Measurements from ENCODE around the gene MIPOL1.

Gene MIPOL1

GRCh38 chr14:37590428-37591139 lies 392.8 kb downstream of the MIPOL1 start:
- TF ChIP-seq GATA3 (IDR thresholded peaks at IDR 0.05; ENCODE audit: low read depth, low read length) (no peak), GATA2 (IDR thresholded peaks at IDR 0.05; ENCODE audit: low read depth, low read length) (no peak)

GRCh38 chr14:37591311-37591940 lies 393.7 kb downstream of the MIPOL1 start:
- TF ChIP-seq GATA2 (IDR thresholded peaks at IDR 0.05; ENCODE audit: low read depth, low read length) (no peak), GATA3 (IDR thresholded peaks at IDR 0.05; ENCODE audit: low read depth, low read length) (no peak)

- TF ChIP-seq GATA3 (IDR thresholded peaks at IDR 0.05; ENCODE audit: low read depth, low read length) (no peak), GATA2 (IDR thresholded peaks at IDR 0.05; ENCODE audit: low read depth, low read length) (no peak)
These were observed 394.3 kb downstream of the MIPOL1 start for GRCh38 chr14:37591941-37592481.

- TF ChIP-seq GATA2 (IDR thresholded peaks at IDR 0.05; ENCODE audit: low read depth, low read length), result no peak
- no peak for TF ChIP-seq GATA3 (IDR thresholded peaks at IDR 0.05; ENCODE audit: low read depth, low read length)
These were observed 395.0 kb downstream of the MIPOL1 start for GRCh38 chr14:37592482-37593408.

- TF ChIP-seq GATA3 (IDR thresholded peaks at IDR 0.05; ENCODE audit: low read depth, low read length), result no peak
- no peak for TF ChIP-seq GATA2 (IDR thresholded peaks at IDR 0.05; ENCODE audit: low read depth, low read length)
These were observed 395.9 kb downstream of the MIPOL1 start for GRCh38 chr14:37593511-37594237.

- TF ChIP-seq GATA2 (IDR thresholded peaks at IDR 0.05; ENCODE audit: low read depth, low read length) (no peak), GATA3 (IDR thresholded peaks at IDR 0.05; ENCODE audit: low read depth, low read length) (no peak)
These were observed 396.7 kb downstream of the MIPOL1 start for GRCh38 chr14:37594238-37594970.

- TF ChIP-seq GATA2 (IDR thresholded peaks at IDR 0.05; ENCODE audit: low read depth, low read length) (no peak), GATA3 (IDR thresholded peaks at IDR 0.05; ENCODE audit: low read depth, low read length) (no peak)
These were observed 397.5 kb downstream of the MIPOL1 start, which contains the start of the genes FOXA1 and TTC6 for GRCh38 chr14:37594971-37595808. Gene FOXA1 (minus strand): TSS chr14:37595249. CDS start chr14:37594972, 277 bp downstream. Gene TTC6 (plus strand): TSS chr14:37595629. CDS start chr14:37622065, 26,436 bp downstream.

GRCh38 chr14:37595809-37596621 lies 398.3 kb downstream of the MIPOL1 start:
- TF ChIP-seq GATA3 (IDR thresholded peaks at IDR 0.05; ENCODE audit: low read depth, low read length), result no peak
- no peak for TF ChIP-seq GATA2 (IDR thresholded peaks at IDR 0.05; ENCODE audit: low read depth, low read length)

- TF ChIP-seq GATA3 (IDR thresholded peaks at IDR 0.05; ENCODE audit: low read depth, low read length) (no peak), GATA2 (IDR thresholded peaks at IDR 0.05; ENCODE audit: low read depth, low read length) (no peak)
These were observed 399.2 kb downstream of the MIPOL1 start for GRCh38 chr14:37596790-37597472.

GRCh38 chr14:37597538-37597913 lies 399.8 kb downstream of the MIPOL1 start:
- TF ChIP-seq GATA2 (IDR thresholded peaks at IDR 0.05; ENCODE audit: low read depth, low read length), result no peak
- no peak for TF ChIP-seq GATA3 (IDR thresholded peaks at IDR 0.05; ENCODE audit: low read depth, low read length)
